Right lobe of liver (tissue), 4 donors: Measurements from ENCODE around the gene RPUSD1.

Experiments
- POLR2A ChIP-seq: fragments of 450-650 bp; IDR thresholded peaks from one replicate; pipeline ENCODE4 v1.6.1; 2017; ENCODE audit warnings: antibody characterized with exemption, mild to moderate bottlenecking
- TF ChIP-seq, protein P1 (sequence below), 4 donors: fragments of 200-600 bp in 3 of 4; fragments of 450-650 bp in 1 of 4; IDR thresholded peaks; one replicate each; pipeline versions ENCODE4 v1.5.1 to v1.8.0; 2016 to 2022; ENCODE audit warnings: antibody characterized with exemption in 4 of 4, mild to moderate bottlenecking in 2 of 4
- donor health status: DM: no; HTN: no; CAD: no.
- donor health status: DM: no; HTN: no; CAD: no.
- donor health status: DM: no; HTN: yes; CAD: no.

- TF ChIP-seq, protein P1, sequence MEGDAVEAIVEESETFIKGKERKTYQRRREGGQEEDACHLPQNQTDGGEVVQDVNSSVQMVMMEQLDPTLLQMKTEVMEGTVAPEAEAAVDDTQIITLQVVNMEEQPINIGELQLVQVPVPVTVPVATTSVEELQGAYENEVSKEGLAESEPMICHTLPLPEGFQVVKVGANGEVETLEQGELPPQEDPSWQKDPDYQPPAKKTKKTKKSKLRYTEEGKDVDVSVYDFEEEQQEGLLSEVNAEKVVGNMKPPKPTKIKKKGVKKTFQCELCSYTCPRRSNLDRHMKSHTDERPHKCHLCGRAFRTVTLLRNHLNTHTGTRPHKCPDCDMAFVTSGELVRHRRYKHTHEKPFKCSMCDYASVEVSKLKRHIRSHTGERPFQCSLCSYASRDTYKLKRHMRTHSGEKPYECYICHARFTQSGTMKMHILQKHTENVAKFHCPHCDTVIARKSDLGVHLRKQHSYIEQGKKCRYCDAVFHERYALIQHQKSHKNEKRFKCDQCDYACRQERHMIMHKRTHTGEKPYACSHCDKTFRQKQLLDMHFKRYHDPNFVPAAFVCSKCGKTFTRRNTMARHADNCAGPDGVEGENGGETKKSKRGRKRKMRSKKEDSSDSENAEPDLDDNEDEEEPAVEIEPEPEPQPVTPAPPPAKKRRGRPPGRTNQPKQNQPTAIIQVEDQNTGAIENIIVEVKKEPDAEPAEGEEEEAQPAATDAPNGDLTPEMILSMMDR (IDR thresholded peaks at IDR 0.05), result no peak
- no peak for TF ChIP-seq POLR2A
Observed at GRCh38 chr16:780296-780695, 7.9 kb downstream of the RPUSD1 start.
